GM10266 (cell line): Measurements from ENCODE around the gene MSN.

Experiments used
- DNase-seq: peaks from one replicate; pipeline ENCODE4 v3.0.0; 2012; ENCODE audit errors: extremely low spot score
- TF ChIP-seq, protein P1 (sequence below): IDR thresholded peaks from 2 replicates; pipeline ENCODE4 v1.5.1; 2012; ENCODE audit warnings: mild to moderate bottlenecking, low read depth; ENCODE audit not compliant: control insufficient read depth, insufficient read depth; ENCODE audit errors: missing control alignments

Gene MSN

DNA sequence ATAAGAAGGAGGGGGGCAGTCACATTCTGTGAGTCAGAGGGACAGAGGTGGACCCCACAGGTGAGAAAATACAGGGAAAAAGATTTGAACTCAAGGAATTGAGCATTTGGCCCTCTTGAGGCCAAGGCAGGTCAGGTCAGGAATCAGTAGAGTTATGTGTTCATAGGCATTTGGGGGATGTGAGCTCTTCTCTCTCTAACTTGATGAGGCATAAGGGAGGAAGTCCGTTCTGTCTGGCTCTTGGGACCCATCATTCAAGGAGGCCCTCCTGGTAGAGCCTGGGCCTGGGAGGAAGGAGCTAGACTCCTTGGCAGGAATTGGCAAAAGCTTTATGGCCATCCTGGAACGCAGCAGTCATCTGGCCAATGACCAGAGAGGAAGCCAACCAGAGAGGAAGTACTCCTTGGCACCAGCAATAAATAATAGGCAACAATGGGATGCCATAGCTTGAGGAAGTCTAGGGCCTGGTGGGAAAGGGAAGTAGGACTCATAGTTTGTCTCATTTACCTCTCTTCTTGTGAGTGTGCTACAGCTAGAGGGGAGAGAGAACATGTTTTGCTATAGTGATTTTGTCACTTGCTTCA, 53.0 kb downstream of the MSN start:
- TF ChIP-seq, protein P1, sequence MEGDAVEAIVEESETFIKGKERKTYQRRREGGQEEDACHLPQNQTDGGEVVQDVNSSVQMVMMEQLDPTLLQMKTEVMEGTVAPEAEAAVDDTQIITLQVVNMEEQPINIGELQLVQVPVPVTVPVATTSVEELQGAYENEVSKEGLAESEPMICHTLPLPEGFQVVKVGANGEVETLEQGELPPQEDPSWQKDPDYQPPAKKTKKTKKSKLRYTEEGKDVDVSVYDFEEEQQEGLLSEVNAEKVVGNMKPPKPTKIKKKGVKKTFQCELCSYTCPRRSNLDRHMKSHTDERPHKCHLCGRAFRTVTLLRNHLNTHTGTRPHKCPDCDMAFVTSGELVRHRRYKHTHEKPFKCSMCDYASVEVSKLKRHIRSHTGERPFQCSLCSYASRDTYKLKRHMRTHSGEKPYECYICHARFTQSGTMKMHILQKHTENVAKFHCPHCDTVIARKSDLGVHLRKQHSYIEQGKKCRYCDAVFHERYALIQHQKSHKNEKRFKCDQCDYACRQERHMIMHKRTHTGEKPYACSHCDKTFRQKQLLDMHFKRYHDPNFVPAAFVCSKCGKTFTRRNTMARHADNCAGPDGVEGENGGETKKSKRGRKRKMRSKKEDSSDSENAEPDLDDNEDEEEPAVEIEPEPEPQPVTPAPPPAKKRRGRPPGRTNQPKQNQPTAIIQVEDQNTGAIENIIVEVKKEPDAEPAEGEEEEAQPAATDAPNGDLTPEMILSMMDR = no peak
- DNase-seq = no peak

DNA sequence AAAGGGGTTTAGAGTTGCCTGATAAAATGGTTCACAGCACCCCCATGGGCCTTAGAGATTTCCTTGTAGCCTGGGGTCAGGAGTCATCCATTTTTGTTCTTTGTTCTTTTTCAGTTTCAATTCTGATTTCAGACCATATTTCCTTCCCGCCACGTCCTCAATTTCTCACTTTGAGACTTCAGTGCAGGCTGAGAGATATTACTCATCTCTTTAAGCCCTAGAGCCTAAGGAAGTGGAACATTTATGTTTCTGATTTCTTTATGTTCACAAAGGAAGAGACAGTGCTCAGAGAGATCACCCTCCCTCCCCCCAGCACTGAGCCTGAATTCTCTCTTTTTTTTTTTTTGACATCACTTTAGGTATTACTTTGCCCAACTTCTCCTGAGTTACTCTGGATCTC, 56.3 kb downstream of the MSN start:
- TF ChIP-seq, protein P1 = no peak
- DNase-seq = peak; percentile 13

DNA sequence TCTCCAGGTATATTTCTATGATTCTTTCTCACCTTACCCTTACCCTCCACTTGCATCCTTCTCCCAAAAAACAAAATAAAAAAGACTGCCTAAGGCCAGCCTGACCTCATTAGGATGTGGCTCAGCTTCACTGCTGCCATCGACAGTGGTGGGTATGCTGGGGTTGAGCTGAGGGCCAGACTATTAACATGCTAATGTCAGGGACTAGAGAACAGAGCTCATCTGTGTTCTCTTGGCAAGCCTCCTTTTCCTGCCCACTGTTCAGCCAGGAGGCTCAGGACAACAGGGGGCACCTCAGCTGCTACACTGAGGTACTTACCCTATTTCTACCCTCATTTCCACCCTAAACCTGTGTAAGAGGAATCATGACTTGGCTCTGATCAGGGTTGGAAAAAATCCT, 59.3 kb downstream of the MSN start:
- TF ChIP-seq, protein P1 = no peak
- no peak for DNase-seq

DNA sequence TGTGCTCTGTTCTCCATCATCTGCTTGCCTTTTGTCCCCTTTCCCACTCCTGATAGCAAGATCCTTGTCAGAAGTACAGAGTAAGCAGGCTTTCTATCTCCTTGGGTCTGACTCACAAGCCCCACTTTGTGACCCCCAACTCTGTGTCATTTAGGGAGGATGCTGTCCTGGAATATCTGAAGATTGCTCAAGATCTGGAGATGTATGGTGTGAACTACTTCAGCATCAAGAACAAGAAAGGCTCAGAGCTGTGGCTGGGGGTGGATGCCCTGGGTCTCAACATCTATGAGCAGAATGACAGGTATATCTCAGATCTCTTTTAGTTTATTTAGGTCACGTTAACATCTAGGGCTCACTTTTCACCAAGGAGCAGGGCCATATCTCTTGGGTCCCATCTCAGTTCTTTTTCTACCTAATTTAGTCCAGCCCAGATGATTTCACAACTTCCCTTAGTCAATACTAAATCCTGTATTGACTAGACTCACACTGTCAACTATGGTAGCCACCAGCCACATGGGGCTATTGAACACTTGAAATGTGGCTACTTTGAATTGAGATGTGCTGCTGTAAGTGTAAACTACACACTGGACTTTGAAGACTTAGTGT, 64.3 kb downstream of the MSN start:
- DNase-seq = no peak
- TF ChIP-seq, protein P1 = no peak

DNA sequence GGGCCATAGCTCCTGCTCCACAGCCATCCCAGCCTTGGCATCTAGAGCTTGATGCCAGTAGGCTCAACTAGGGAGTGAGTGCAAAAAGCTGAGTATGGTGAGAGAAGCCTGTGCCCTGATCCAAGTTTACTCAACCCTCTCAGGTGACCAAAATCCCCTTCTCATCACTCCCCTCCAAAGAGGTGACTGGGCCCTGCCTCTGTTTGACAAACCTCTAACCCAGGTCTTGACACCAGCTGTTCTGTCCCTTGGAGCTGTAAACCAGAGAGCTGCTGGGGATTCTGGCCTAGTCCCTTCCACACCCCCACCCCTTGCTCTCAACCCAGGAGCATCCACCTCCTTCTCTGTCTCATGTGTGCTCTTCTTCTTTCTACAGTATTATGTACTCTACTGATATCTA, 73.5 kb downstream of the MSN start:
- TF ChIP-seq, protein P1 = no peak
- no peak for DNase-seq

DNA sequence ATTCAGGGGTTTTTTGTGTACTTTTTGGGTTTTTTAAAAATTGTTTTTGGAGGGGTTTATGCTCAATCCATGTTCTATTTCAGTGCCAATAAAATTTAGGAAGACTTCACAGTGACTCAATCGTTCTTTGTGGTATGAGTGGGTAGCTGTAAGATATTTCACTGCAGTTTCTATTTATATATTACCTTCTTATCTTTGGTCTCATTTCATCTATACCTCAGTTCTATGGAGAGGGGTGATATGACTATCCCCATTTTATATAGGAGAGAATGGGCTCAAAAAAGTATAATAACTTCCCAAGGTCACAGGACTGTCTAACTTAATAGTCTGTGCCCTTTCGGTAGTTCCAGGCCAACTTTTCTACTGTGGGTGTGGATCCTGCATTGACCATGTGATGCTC, 74.4 kb downstream of the MSN start:
- DNase-seq = no peak
- TF ChIP-seq, protein P1 = no peak

DNA sequence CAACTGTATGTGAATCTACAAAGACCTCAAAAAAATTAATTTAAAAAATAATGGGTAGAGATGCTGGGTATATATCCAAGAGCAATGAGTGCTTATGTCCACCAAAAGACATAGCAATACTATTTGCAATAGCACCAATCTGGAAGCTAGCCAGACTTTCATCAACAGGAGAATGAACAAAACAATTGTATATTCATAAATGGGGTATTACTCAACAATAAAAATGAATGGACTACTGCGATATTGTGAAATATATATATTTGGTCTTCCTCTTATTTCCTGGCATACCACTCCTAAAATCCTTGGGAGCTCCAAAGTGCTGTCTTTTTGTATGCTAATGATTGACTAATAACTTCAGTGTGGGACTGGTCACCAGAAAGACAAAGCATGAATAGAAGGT, 77.5 kb downstream of the MSN start:
- no peak for DNase-seq
- TF ChIP-seq, protein P1 = no peak
